CD14-positive monocyte (primary cell): ENCODE results near the gene KRT76. TPM values are rescaled to one million over a fixed set of nuclear protein-coding genes. Genes with fewer than 3 reads are reported as not detected.
"Not testable (repeated sequence)": the region's sequence is repeated elsewhere in the genome, so short reads cannot be mapped to it uniquely, and the experiment has no call there.

Experiments used
- DNase-seq, 3 donors: peaks; one replicate each; pipeline ENCODE4 v3.0.0-alpha.2; 2011 to 2022
- H2AFZ ChIP-seq: 2 replicates; pipeline ENCODE4 v1.6.0; 2012; ENCODE audit warnings: mild to moderate bottlenecking, low read depth, low read length, inconsistent platforms; ENCODE audit not compliant: insufficient read depth, poor library complexity, severe bottlenecking
- H3K27ac ChIP-seq, 2 donors: 1 replicate in 1 of 2; 2 replicates in 1 of 2; pipeline ENCODE4 v1.5.1; 2012 to 2013; ENCODE audit warnings: low read length in 2 of 2, control low read depth in 1 of 2, inconsistent platforms in 1 of 2, low read depth in 1 of 2, mild to moderate bottlenecking in 1 of 2
- H3K27me3 ChIP-seq, 2 donors: one replicate each; pipeline versions ENCODE4 v1.6.0 to v1.6.1; 2011 to 2013; ENCODE audit warnings: low read length in 2 of 2; ENCODE audit not compliant: control insufficient read depth in 2 of 2, insufficient read depth in 2 of 2
- H3K36me3 ChIP-seq, 2 donors: replicated peaks in 1 of 2; 1 replicate in 1 of 2; 2 replicates in 1 of 2; pipeline versions ENCODE4 v1.5.1 to v1.6.1; 2012 to 2013; ENCODE audit warnings: low read length in 2 of 2, control low read depth in 1 of 2, inconsistent platforms in 1 of 2, mild to moderate bottlenecking in 1 of 2; ENCODE audit not compliant: insufficient read depth in 2 of 2, control insufficient read depth in 1 of 2
- H3K4me1 ChIP-seq, 2 donors: 1 replicate in 1 of 2; 2 replicates in 1 of 2; pipeline versions ENCODE4 v1.5.1 to v1.6.1; 2012 to 2013; ENCODE audit warnings: low read length in 2 of 2, control low read depth in 1 of 2, inconsistent platforms in 1 of 2, mild to moderate bottlenecking in 1 of 2, moderate library complexity in 1 of 2; ENCODE audit not compliant: insufficient read depth in 2 of 2, control insufficient read depth in 1 of 2
- H3K4me2 ChIP-seq: replicated peaks from 2 replicates; pipeline ENCODE3; 2012; ENCODE audit warnings: low read length, moderate library complexity, mild to moderate bottlenecking; ENCODE audit not compliant: poor library complexity, severe bottlenecking; ENCODE audit errors: extremely low read depth
- H3K4me3 ChIP-seq, 3 experiments: fragments of 200-600 bp in 1 of 3; sonication (generic) in 1 of 3; replicated peaks in 1 of 3; 1 replicate in 2 of 3; 2 replicates in 1 of 3; pipeline ENCODE4 v1.5.1; 2011 to 2013; ENCODE audit warnings: low read length in 3 of 3, mild to moderate bottlenecking in 3 of 3, control low read depth in 2 of 3, low read depth in 2 of 3, inconsistent platforms in 1 of 3, moderate library complexity in 1 of 3
- H3K79me2 ChIP-seq: 2 replicates; pipeline ENCODE4 v1.6.0; 2012; ENCODE audit warnings: mild to moderate bottlenecking, control low read depth, inconsistent platforms, low read length, moderate library complexity; ENCODE audit not compliant: insufficient read depth
- H3K9ac ChIP-seq: 2 replicates; pipeline ENCODE4 v1.6.0; 2017; ENCODE audit warnings: low read length, mild to moderate bottlenecking; ENCODE audit not compliant: insufficient read depth, poor library complexity, severe bottlenecking
- H3K9me3 ChIP-seq, 2 donors: replicated peaks in 1 of 2; 1 replicate in 1 of 2; 2 replicates in 1 of 2; pipeline versions ENCODE4 v1.5.1 to v1.6.1; 2012 to 2013; ENCODE audit warnings: low read length in 2 of 2, control low read depth in 1 of 2; ENCODE audit not compliant: control insufficient read depth in 1 of 2, insufficient read depth in 1 of 2
- H4K20me1 ChIP-seq: 2 replicates; pipeline ENCODE4 v1.6.0; 2012; ENCODE audit warnings: mild to moderate bottlenecking, low read length, control low read depth, moderate library complexity; ENCODE audit not compliant: insufficient read depth
- H3K27ac Mint-ChIP-seq, 7 donors: one replicate each; pipeline ENCODE4 v1.8.0; 2020; ENCODE audit warnings: mild to moderate bottlenecking in 7 of 7, mixed read lengths in 7 of 7, moderate library complexity in 6 of 7, inconsistent platforms in 2 of 7
- H3K27me3 Mint-ChIP-seq, 3 donors: one replicate each; pipeline ENCODE4 v1.8.0; 2021 to 2022; ENCODE audit warnings: low read depth in 3 of 3, mild to moderate bottlenecking in 3 of 3, mixed read lengths in 3 of 3, moderate library complexity in 3 of 3, inconsistent platforms in 1 of 3
- H3K36me3 Mint-ChIP-seq, 2 donors: one replicate each; pipeline ENCODE4 v1.8.0; 2020; ENCODE audit warnings: mixed read lengths in 2 of 2, inconsistent platforms in 1 of 2, mild to moderate bottlenecking in 1 of 2
- H3K4me1 Mint-ChIP-seq: one replicate; pipeline ENCODE4 v1.8.0; 2020; ENCODE audit warnings: mild to moderate bottlenecking, mixed read lengths
- H3K4me3 Mint-ChIP-seq, 2 donors: one replicate each; pipeline ENCODE4 v1.8.0; 2020; ENCODE audit warnings: mild to moderate bottlenecking in 2 of 2, mixed read lengths in 2 of 2, moderate library complexity in 1 of 2
- H3K9me3 Mint-ChIP-seq, 7 donors: one replicate each; pipeline ENCODE4 v1.8.0; 2020 to 2022; ENCODE audit warnings: mixed read lengths in 7 of 7, mild to moderate bottlenecking in 6 of 7, moderate library complexity in 6 of 7, inconsistent platforms in 2 of 7
- CTCF ChIP-seq: fragments of 200-600 bp; IDR thresholded peaks from one replicate; pipeline ENCODE4 v1.8.0; 2022; ENCODE audit warnings: antibody characterized with exemption, mild to moderate bottlenecking
- WGBS: methylation state at CpG from one replicate; pipeline ENCODE4 v1.1.5; 2013; ENCODE audit warnings: missing lambda C conversion rate; ENCODE audit not compliant: insufficient coverage; 5-methylcytosine and 5-hydroxymethylcytosine counted together
- intact Hi-C, 2 donors: fragments of 100-400 bp; cut with micrococcal nuclease; formaldehyde crosslinking; loops; one replicate each; pipeline versions ENCODE4 v1.15.0 to v1.15.1; 2023
- polyA plus RNA-seq, 3 donors: library from polyadenylated mRNA; depleted of rRNA in 1 of 3; unstranded in 2 of 3; stranded (reverse) in 1 of 3; fragments of 300-500 nt in 2 of 3; fragments of >200 nt in 1 of 3; fragmentation: Illumina TruSeq in 2 of 3; gene quantifications; 1 replicate in 2 of 3; 2 replicates in 1 of 3; pipeline ENCODE4 v1.2.3, GENCODE V29; 2012 to 2021

Gene KRT76
- polyA plus RNA-seq, 3 donors, result not detected

DNA sequence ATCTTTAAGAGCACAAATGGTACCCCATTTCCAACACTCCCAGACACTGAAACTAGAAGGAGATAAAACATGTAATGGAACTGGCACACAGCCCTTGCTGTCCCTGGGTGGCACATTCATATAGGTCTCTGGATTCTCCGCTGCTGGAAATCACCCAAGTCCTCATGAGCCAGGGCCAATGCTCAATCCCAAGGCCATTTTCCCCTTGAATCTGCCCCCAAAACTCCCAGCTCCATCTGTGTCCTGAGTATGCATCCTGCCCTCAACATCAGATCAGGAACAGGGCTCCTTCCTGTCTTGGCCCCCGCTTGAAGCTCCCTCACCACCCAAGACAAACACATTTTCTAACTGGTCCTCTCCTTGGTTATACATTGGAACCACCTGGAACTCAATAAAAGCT lies 24.6 kb downstream of the KRT76 start:
- Histone ChIP-seq H3K9me3 (no peaks in the 10 kb centered on the region), H3K4me2 (no peak overlapping the region), H3K27me3 (no peaks in the 10 kb centered on the region), H4K20me1 (no peaks in the 10 kb centered on the region), H3K9ac (no peak overlapping the region), H3K4me1 (no peaks in the 10 kb centered on the region), H3K36me3 (no peaks in the 10 kb centered on the region), H3K79me2 (no peaks in the 10 kb centered on the region), H3K27ac (no peak overlapping the region), H2AFZ (no peak overlapping the region), H3K4me3 (no peak overlapping the region)
- Mint-ChIP-seq H3K4me3 (no peak overlapping the region), H3K36me3 (no peaks in the 10 kb centered on the region), H3K27ac (no peak overlapping the region), H3K27me3 (peaks cover 8 to 19% (median 14%) of the 10 kb centered on the region in 3 donors), H3K4me1 (no peaks in the 10 kb centered on the region), H3K9me3 (peaks cover 0 to 5% (median 0%) of the 10 kb centered on the region in 7 donors)
- no peak for DNase-seq
- WGBS, result 83% methylated on average over 2 of the region's 2 CpGs
- no peak for TF ChIP-seq CTCF
- intact Hi-C loops, result no loop called here

GRCh38 chr12:52751795-52752194 lies 25.4 kb downstream of the KRT76 start:
- H3K4me1 Mint-ChIP-seq, result no peaks in the 10 kb centered on the region
- no peak for TF ChIP-seq CTCF
- H3K27me3 Mint-ChIP-seq, result peaks cover 11 to 19% (median 14%) of the 10 kb centered on the region in 3 donors
- H3K27ac ChIP-seq, result no peak overlapping the region
- no peaks in the 10 kb centered on the region for H3K9me3 ChIP-seq
- no peak overlapping the region for H3K4me3 ChIP-seq
- H3K4me2 ChIP-seq, result no peak overlapping the region
- H3K79me2 ChIP-seq, result no peaks in the 10 kb centered on the region
- no peaks in the 10 kb centered on the region for H3K27me3 ChIP-seq
- no peak overlapping the region for H2AFZ ChIP-seq
- no peaks in the 10 kb centered on the region for H3K36me3 Mint-ChIP-seq
- intact Hi-C loops, result no loop called here
- H3K36me3 ChIP-seq, result no peaks in the 10 kb centered on the region
- H3K27ac Mint-ChIP-seq, result no peak overlapping the region
- H3K9me3 Mint-ChIP-seq, result peaks cover 0 to 7% (median 0%) of the 10 kb centered on the region in 7 donors
- no peak for DNase-seq
- H3K4me1 ChIP-seq, result no peaks in the 10 kb centered on the region
- no peaks in the 10 kb centered on the region for H4K20me1 ChIP-seq
- no peak overlapping the region for H3K9ac ChIP-seq
- peak overlapping the region in 1 of 2 donors; percentile 40 for H3K4me3 Mint-ChIP-seq

DNA sequence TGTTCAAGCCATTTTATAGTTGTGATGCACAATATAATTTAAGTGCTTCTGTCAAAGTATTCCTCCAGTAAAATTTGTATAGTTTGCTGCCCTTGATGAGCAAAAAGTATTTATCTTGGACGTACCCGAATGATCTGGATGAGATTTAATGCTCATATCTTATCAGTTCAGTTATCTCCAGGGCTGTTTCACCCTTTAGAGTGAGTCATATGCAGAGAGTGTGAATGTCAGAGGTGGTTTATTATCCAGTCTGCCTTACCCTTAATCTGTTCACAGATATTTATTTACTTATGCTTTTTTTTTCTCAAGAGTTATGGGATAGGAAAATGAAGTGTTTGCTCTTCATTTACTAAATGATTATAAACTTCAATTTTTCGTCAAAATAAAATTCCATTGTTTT lies 26.6 kb downstream of the KRT76 start:
- no CpG with 5 or more reads among the region's 3 CpGs for WGBS
- peaks cover 13 to 22% (median 16%) of the 10 kb centered on the region in 3 donors for H3K27me3 Mint-ChIP-seq

More for the DNA sequence above, 26.6 kb downstream of the KRT76 start:
- H3K4me3 Mint-ChIP-seq, H3K27ac Mint-ChIP-seq, H3K4me2 ChIP-seq, H3K36me3 Mint-ChIP-seq, H3K27me3 ChIP-seq, intact Hi-C loops, H3K9me3 Mint-ChIP-seq, H3K4me1 ChIP-seq, H3K79me2 ChIP-seq, DNase-seq, H2AFZ ChIP-seq, H3K27ac ChIP-seq, H4K20me1 ChIP-seq, H3K9me3 ChIP-seq, H3K36me3 ChIP-seq, H3K4me3 ChIP-seq, H3K4me1 Mint-ChIP-seq, H3K9ac ChIP-seq: not testable (repeated sequence)
